Measurements from ENCODE around the gene CLNK. TPM values are rescaled to one million over a fixed set of nuclear protein-coding genes. Genes with fewer than 3 reads are reported as not detected.

CLNK gene
- total and polyA plus RNA-seq, 2 of the 8 experiments (the other 6 are each of a cell fraction or from before 2014, with no cell fraction given): not detected

DNA sequence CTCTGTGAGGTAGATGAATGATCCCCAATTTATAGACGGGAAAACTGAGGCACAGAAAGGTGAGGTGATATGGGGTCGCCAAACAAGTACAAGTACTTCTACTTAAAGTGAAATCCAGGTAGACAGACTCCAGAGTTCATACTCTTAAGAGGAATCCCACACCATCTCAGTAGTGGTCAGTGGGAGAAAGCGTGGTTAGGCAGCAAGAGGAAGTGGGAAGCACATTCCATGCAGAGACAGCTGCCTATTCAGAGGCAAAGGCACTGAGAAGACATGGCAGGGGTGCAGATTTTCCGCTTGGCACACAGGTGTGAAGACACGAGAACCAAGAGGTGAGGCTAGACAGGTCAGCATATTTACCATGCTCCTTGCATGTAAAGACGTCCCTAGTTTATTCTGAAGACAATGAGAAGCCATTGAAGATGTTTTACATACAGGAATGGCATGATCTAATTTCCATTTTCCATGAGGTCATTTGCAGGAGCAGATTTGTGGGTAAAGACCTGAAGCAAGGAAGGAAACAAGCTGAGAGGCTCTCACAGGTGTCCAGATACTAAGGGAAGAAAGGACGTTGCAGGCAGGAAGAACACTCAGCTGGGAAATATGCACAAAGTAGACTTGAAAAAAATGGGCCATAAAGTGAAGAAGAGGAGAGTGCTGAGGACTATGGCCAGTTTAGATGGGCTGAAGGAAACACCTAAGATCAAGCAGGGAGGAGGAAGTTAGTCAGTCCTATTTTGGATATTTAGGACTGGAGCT is 17.3 kb upstream of the CLNK start:
- Histone ChIP-seq H3K36me3 (ENCODE audit: control insufficient read depth in 2 of 4, insufficient read depth in 4 of 4, low read length in 3 of 4) (no peaks in the 10 kb centered on the region), H2BK15ac (ENCODE audit: low read length) (no peak overlapping the region), H3K4me2 (ENCODE audit: insufficient read depth in 1 of 2, low read depth in 2 of 2, low read length in 2 of 2) (no peak overlapping the region), H3K27me3 (replicated peaks in 1 of 4; ENCODE audit: control insufficient read depth in 3 of 4, extremely low read depth in 1 of 4, insufficient read depth in 3 of 4, low read length in 3 of 4) (no peaks in the 10 kb centered on the region), H3K79me2 (ENCODE audit: control insufficient read depth in 1 of 2, insufficient read depth in 2 of 2, low read length in 2 of 2) (no peaks in the 10 kb centered on the region), H3K4me3 (ENCODE audit: extremely low read depth in 1 of 4, insufficient read depth in 2 of 4, low read depth in 3 of 4, low read length in 4 of 4) (no peak overlapping the region), H2AK5ac (ENCODE audit: low read depth, low read length) (no peak overlapping the region), H3K27ac (ENCODE audit: low read depth, low read length) (no peak overlapping the region), H3K9ac (replicated peaks in 1 of 4; ENCODE audit: extremely low read depth in 1 of 4, low read depth in 3 of 4, low read length in 3 of 4) (no peak overlapping the region), H3K23ac (ENCODE audit: insufficient read length) (no peak overlapping the region), H4K91ac (replicated peaks; ENCODE audit: insufficient read length, low read length) (no peak overlapping the region), H3K14ac (ENCODE audit: insufficient read length) (no peak overlapping the region), H3K4ac (replicated peaks; ENCODE audit: insufficient read length, low read depth, low read length) (no peak overlapping the region), H4K20me1 (replicated peaks in 1 of 2; ENCODE audit: control insufficient read depth in 1 of 2, insufficient read depth in 2 of 2, low read length in 2 of 2) (no peaks in the 10 kb centered on the region), H4K5ac (ENCODE audit: insufficient read length, low read depth, low read length) (no peak overlapping the region), H4K8ac (ENCODE audit: extremely low read depth, insufficient read depth, low read length) (no peak overlapping the region), H2BK120ac (replicated peaks; ENCODE audit: low read depth, low read length) (no peak overlapping the region), H3K9me3 (ENCODE audit: insufficient read depth in 2 of 2, low read depth in 1 of 2, low read length in 1 of 2) (no peaks in the 10 kb centered on the region), H3K4me1 (replicated peaks in 1 of 4; ENCODE audit: control insufficient read depth in 3 of 4, insufficient read depth in 4 of 4, low read length in 3 of 4) (no peaks in the 10 kb centered on the region; a peak in 1 of 7 replicates), H3K56ac (replicated peaks; ENCODE audit: insufficient read length, low read depth, low read length) (no peak overlapping the region), H3K18ac (ENCODE audit: extremely low read depth, low read length) (no peak overlapping the region), H3K23me2 (ENCODE audit: low read depth, low read length) (no peaks in the 10 kb centered on the region; the same call in 1 of the 2 replicates), H2AFZ (ENCODE audit: low read length) (no peak overlapping the region), H2BK12ac (ENCODE audit: low read depth, low read length) (no peak overlapping the region; the same call in 1 of the 2 replicates), H3K79me1 (ENCODE audit: low read depth, low read length) (no peaks in the 10 kb centered on the region), H2BK20ac (ENCODE audit: low read length) (no peak overlapping the region), H2BK5ac (ENCODE audit: low read depth, low read length) (no peak overlapping the region)
- CTCF ChIA-PET (ENCODE audit: partially characterized antibody): no interaction called here
- DNase-seq (ENCODE audit: low read depth in 1 of 2, low spot score in 2 of 2) (no peak), FAIRE-seq (no peak)
- 89% methylated on average over 7 of the region's 7 CpGs; no CpG with 5 or more reads in 1 of the 2 experiments for WGBS, 2 experiments (ENCODE audit: extremely low coverage in 1 of 2, insufficient coverage in 1 of 2, insufficient read length in 1 of 2, insufficient replicate concordance in 2 of 2, low coverage in 1 of 2, low lambda C conversion rate in 2 of 2, missing lambda C conversion rate in 1 of 2)
- POLR2A ChIA-PET (ENCODE audit: partially characterized antibody): no interaction called here
- TF ChIP-seq BRCA1 (IDR thresholded peaks at IDR 0.05; ENCODE audit: low read depth, low read length) (no peak), PHF8 (conservative IDR thresholded peaks at IDR 0.05; ENCODE audit: low read depth, low read length) (no peak), CTBP2 (IDR thresholded peaks at IDR 0.05; ENCODE audit: borderline replicate concordance, insufficient read depth, insufficient read length, low read length) (no peak), SIX5 (IDR thresholded peaks at IDR 0.05; ENCODE audit: low read depth, low read length) (no peak), TBP (IDR thresholded peaks at IDR 0.05; ENCODE audit: low read depth, low read length) (no peak), ZNF274 (IDR thresholded peaks at IDR 0.05; ENCODE audit: borderline replicate concordance, extremely low read depth, low read length) (no peak), KDM4A (IDR thresholded peaks at IDR 0.05; ENCODE audit: low read depth, low read length, severe bottlenecking) (no peak), EZH2 (IDR thresholded peaks at IDR 0.05; ENCODE audit: low read depth, low read length, severe bottlenecking) (no peak), BACH1 (IDR thresholded peaks at IDR 0.05; ENCODE audit: low read length) (no peak), CREB1 (IDR thresholded peaks at IDR 0.05) (no peak)
- TF ChIP-seq, protein P1, sequence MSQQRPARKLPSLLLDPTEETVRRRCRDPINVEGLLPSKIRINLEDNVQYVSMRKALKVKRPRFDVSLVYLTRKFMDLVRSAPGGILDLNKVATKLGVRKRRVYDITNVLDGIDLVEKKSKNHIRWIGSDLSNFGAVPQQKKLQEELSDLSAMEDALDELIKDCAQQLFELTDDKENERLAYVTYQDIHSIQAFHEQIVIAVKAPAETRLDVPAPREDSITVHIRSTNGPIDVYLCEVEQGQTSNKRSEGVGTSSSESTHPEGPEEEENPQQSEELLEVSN (IDR thresholded peaks at IDR 0.05): no peak
